IMR-90 (cell line): Measurements from ENCODE around the gene R3HDM2. TPM values are rescaled to one million over a fixed set of nuclear protein-coding genes. Genes with fewer than 3 reads are reported as not detected.

Experiments
- ATAC-seq: fragments of 200-7000 bp; cut with Tn5 transposase; 2 replicates; pipeline ENCODE4 v1.9.1; 2020; ENCODE audit warnings: low read depth, mild to moderate bottlenecking, moderate library complexity
- BruUV-seq: library from RNA; stranded (reverse); fragments of 400-500 nt; replicated peaks from 2 replicates; lab custom pipeline; 2021; lab: Mats Ljungman, UMichigan
- CTCF ChIA-PET: fragments of 300-600 bp; formaldehyde crosslinking; extraction: SDS; loops from one replicate; lab custom pipeline; 2021; ENCODE audit warnings: antibody characterized with exemption; lab: Yijun Ruan, JAX
- POLR2A ChIA-PET: fragments of 300-600 bp; sonication (Branson Sonifier 250); formaldehyde crosslinking; loops from one replicate; lab custom pipeline; 2022; ENCODE audit warnings: antibody characterized with exemption; ENCODE audit not compliant: unreplicated experiment; lab: Charles Lee
- DNase-seq: peaks from one replicate; pipeline ENCODE4 v3.0.0; 2013
- H2AFZ ChIP-seq: replicated peaks from 2 replicates; pipeline ENCODE3; 2013; ENCODE audit warnings: low read length, mild to moderate bottlenecking; ENCODE audit not compliant: poor library complexity
- H2AK5ac ChIP-seq: 2 replicates; pipeline ENCODE4 v1.6.1; 2013; ENCODE audit warnings: low read depth, low read length, inconsistent platforms
- H2AK9ac ChIP-seq: replicated peaks from 2 replicates; pipeline ENCODE3; 2013; ENCODE audit warnings: mild to moderate bottlenecking, low read depth, low read length, moderate library complexity; ENCODE audit not compliant: poor library complexity
- H2BK120ac ChIP-seq: 2 replicates; pipeline ENCODE4 v1.6.1; 2013; ENCODE audit warnings: low read depth, low read length, inconsistent platforms
- H2BK15ac ChIP-seq: 3 replicates; pipeline ENCODE4 v1.6.1; 2013; ENCODE audit warnings: low read depth, low read length, inconsistent platforms
- H2BK20ac ChIP-seq: 2 replicates; pipeline ENCODE4 v1.6.1; 2013; ENCODE audit warnings: low read depth, mild to moderate bottlenecking, inconsistent platforms, low read length, moderate library complexity
- H2BK5ac ChIP-seq: 2 replicates; pipeline ENCODE4 v1.6.1; 2013; ENCODE audit warnings: mild to moderate bottlenecking, low read depth, low read length, inconsistent platforms; ENCODE audit not compliant: poor library complexity, severe bottlenecking
- H3K14ac ChIP-seq: replicated peaks from 2 replicates; pipeline ENCODE4 v1.6.1; 2013; ENCODE audit warnings: low read depth, low read length, inconsistent platforms
- H3K18ac ChIP-seq: 2 replicates; pipeline ENCODE4 v1.6.1; 2013; ENCODE audit warnings: low read depth, low read length, control low read depth
- H3K23ac ChIP-seq: 2 replicates; pipeline ENCODE4 v1.6.1; 2013; ENCODE audit warnings: low read depth, low read length, inconsistent platforms
- H3K27ac ChIP-seq: 2 replicates; pipeline ENCODE4 v1.5.1; 2013; ENCODE audit warnings: mild to moderate bottlenecking, control low read depth, low read length; ENCODE audit not compliant: insufficient read depth
- H3K27me3 ChIP-seq: 2 replicates; pipeline ENCODE4 v1.6.1; 2013; ENCODE audit warnings: low read length; ENCODE audit not compliant: control insufficient read depth, insufficient read depth
- H3K36me3 ChIP-seq: 2 replicates; pipeline ENCODE4 v1.6.1; 2013; ENCODE audit warnings: low read length, mixed read lengths; ENCODE audit not compliant: control insufficient read depth, insufficient read depth
- H3K4ac ChIP-seq: 2 replicates; pipeline ENCODE4 v1.6.1; 2013; ENCODE audit warnings: low read depth, low read length, inconsistent platforms
- H3K4me1 ChIP-seq: 2 replicates; pipeline ENCODE4 v1.6.1; 2013; ENCODE audit warnings: low read length, mixed read lengths; ENCODE audit not compliant: control insufficient read depth, insufficient read depth
- H3K4me2 ChIP-seq: 2 replicates; pipeline ENCODE4 v1.6.1; 2013; ENCODE audit warnings: low read depth, mild to moderate bottlenecking, control low read depth, low read length, moderate library complexity
- H3K4me3 ChIP-seq: 2 replicates; pipeline ENCODE4 v1.5.1; 2013; ENCODE audit warnings: low read depth, mild to moderate bottlenecking, control low read depth, low read length, moderate library complexity; ENCODE audit not compliant: insufficient read depth
- H3K56ac ChIP-seq: 2 replicates; pipeline ENCODE4 v1.6.1; 2013; ENCODE audit warnings: low read length, inconsistent platforms; ENCODE audit not compliant: insufficient read depth; ENCODE audit errors: extremely low read depth
- H3K79me1 ChIP-seq, 2 experiments: 2 replicates each; pipeline ENCODE4 v1.6.1; 2013; ENCODE audit warnings: low read length in 2 of 2, inconsistent platforms in 1 of 2, low read depth in 1 of 2
- H3K9ac ChIP-seq: 2 replicates; pipeline ENCODE4 v1.6.1; 2013; ENCODE audit warnings: low read depth, low read length, control low read depth
- H3K9me1 ChIP-seq: 2 replicates; pipeline ENCODE4 v1.6.1; 2013; ENCODE audit warnings: low read length, inconsistent platforms; ENCODE audit not compliant: insufficient read depth
- H3K9me3 ChIP-seq: 2 replicates; pipeline ENCODE4 v1.6.1; 2013; ENCODE audit warnings: low read length; ENCODE audit not compliant: control insufficient read depth, insufficient read depth
- H4K20me1 ChIP-seq: 2 replicates; pipeline ENCODE4 v1.6.1; 2013; ENCODE audit warnings: low read length, inconsistent platforms; ENCODE audit not compliant: insufficient read depth
- H4K5ac ChIP-seq: 2 replicates; pipeline ENCODE4 v1.6.1; 2013; ENCODE audit warnings: mild to moderate bottlenecking, low read depth, low read length, control low read depth
- H4K8ac ChIP-seq, 2 experiments: 2 replicates each; pipeline ENCODE4 v1.6.1; 2013; ENCODE audit warnings: low read depth in 2 of 2, low read length in 2 of 2, control low read depth in 1 of 2, inconsistent platforms in 1 of 2
- H4K91ac ChIP-seq: 2 replicates; pipeline ENCODE4 v1.6.1; 2013; ENCODE audit warnings: low read depth, low read length, inconsistent platforms; ENCODE audit not compliant: insufficient read depth
- CHD1 ChIP-seq: IDR thresholded peaks from 2 replicates; pipeline ENCODE4 v1.6.1; 2012; ENCODE audit warnings: low read depth, low read length, improper control_type of control experiment
- FOS ChIP-seq: fragments of 150-350 bp; IDR thresholded peaks from 2 replicates; pipeline ENCODE4 v1.6.1; 2016; ENCODE audit warnings: low read depth, low read length
- MAFK ChIP-seq: IDR thresholded peaks from 2 replicates; pipeline ENCODE4 v1.6.1; 2012; ENCODE audit warnings: low read depth, low read length, improper control_type of control experiment
- MAZ ChIP-seq: IDR thresholded peaks from 2 replicates; pipeline ENCODE4 v1.6.1; 2012; ENCODE audit warnings: low read depth, mild to moderate bottlenecking, low read length, improper control_type of control experiment, moderate library complexity, borderline replicate concordance
- NFE2L2 ChIP-seq: fragments of 150-350 bp; IDR thresholded peaks from 2 replicates; pipeline ENCODE4 v1.6.1; 2016; ENCODE audit warnings: low read depth, mild to moderate bottlenecking, low read length
- RCOR1 ChIP-seq: IDR thresholded peaks from 2 replicates; pipeline ENCODE4 v1.6.1; 2012; ENCODE audit warnings: mild to moderate bottlenecking, low read length, improper control_type of control experiment; ENCODE audit not compliant: insufficient replicate concordance
- RFX5 ChIP-seq: IDR thresholded peaks from 2 replicates; pipeline ENCODE4 v1.8.0; 2012; ENCODE audit warnings: low read depth, mild to moderate bottlenecking, low read length, moderate library complexity
- WGBS, 2 experiments: methylation state at CpG; one replicate each; pipeline versions ENCODE4 v1.1.5 to v1.1.7; 2013; ENCODE audit warnings: missing lambda C conversion rate in 2 of 2; ENCODE audit not compliant: insufficient read length in 1 of 2; ENCODE audit errors: extremely low coverage in 2 of 2; 5-methylcytosine and 5-hydroxymethylcytosine counted together
- dilution Hi-C: fragments of 300-500 bp; cut with HindIII; formaldehyde crosslinking; loops from one replicate; pipeline ENCODE4 v1.14.3; 2018; ENCODE audit warnings: low sequenced_read_pairs; ENCODE audit not compliant: unreplicated experiment
- in situ Hi-C: fragments of 300-500 bp; cut with MboI; formaldehyde crosslinking; loops from 3 replicates; pipeline ENCODE4 v1.14.3; 2019; ENCODE audit warnings: low sequenced_read_pairs, inconsistent platforms, mixed read lengths
- intact Hi-C: fragments of 100-400 bp; cut with micrococcal nuclease; formaldehyde crosslinking; loops from 2 replicates; pipeline ENCODE4 v1.10.0; 2022
- polyA plus RNA-seq, 3 experiments: library from polyadenylated mRNA; depleted of rRNA; stranded (reverse); fragments of >200 nt; gene quantifications; 2 replicates each; pipeline ENCODE4 v1.2.3, GENCODE V29; 2012; ENCODE audit warnings: low replicate concordance in 1 of 3
- total RNA-seq: library from RNA; depleted of rRNA; stranded (reverse); fragments of >200 nt; gene quantifications from 2 replicates; pipeline ENCODE4 v1.2.3, GENCODE V29; 2012

Gene R3HDM2
- total and polyA plus RNA-seq, 2 of the 4 experiments (the other 2 are of a cell fraction): 7.5 to 28.4 TPM

DNA sequence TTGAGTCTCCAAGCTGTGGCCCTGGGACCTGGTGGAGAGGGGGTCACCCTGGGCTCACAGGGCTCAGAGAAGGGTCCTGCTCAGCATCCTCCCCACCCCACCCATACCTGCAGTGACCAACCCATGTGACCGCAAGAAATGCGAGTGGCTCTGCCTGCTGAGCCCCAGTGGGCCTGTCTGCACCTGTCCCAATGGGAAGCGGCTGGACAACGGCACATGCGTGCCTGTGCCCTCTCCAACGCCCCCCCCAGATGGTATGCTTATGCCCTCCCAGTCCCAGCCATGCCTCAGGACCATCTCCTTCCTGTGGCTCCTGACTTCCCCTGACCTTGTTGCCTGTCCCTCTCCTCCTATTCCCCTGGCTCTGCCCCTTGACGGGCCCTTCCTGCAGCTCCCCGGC is 220.9 kb downstream of the R3HDM2 start:
- dilution Hi-C loops: no loop called here
- CTCF ChIA-PET: no interaction called here

More for the DNA sequence above, 220.9 kb downstream of the R3HDM2 start:
- Histone ChIP-seq H2BK20ac (no peak overlapping the region), H3K9ac (no peak overlapping the region), H3K9me1 (no peaks in the 10 kb centered on the region), H3K27ac (no peak overlapping the region), H2AFZ (peak overlapping the region; percentile 11), H3K23ac (no peak overlapping the region), H3K56ac (no peak overlapping the region), H3K4me1 (peaks cover 2% of the 10 kb centered on the region; the same call in 1 of the 2 replicates), H2BK120ac (no peak overlapping the region), H2BK15ac (no peak overlapping the region), H4K8ac (no peak overlapping the region), H3K18ac (no peak overlapping the region), H4K5ac (no peak overlapping the region), H3K4me3 (no peak overlapping the region), H3K27me3 (peaks cover 4% of the 10 kb centered on the region; the same call in 1 of the 2 replicates), H3K9me3 (no peaks in the 10 kb centered on the region), H4K91ac (no peak overlapping the region), H3K4me2 (no peak overlapping the region), H4K20me1 (peaks cover 44% of the 10 kb centered on the region), H3K14ac (no peak overlapping the region), H2AK9ac (no peak overlapping the region), H3K4ac (no peak overlapping the region), H3K36me3 (peaks cover 85% of the 10 kb centered on the region), H2AK5ac (no peak overlapping the region), H2BK5ac (no peak overlapping the region), H3K79me1 (peaks cover 0 to 11% of the 10 kb centered on the region in 2 experiments; a peak in 1 of 4 replicates)
- in situ Hi-C loops (no loop called here), intact Hi-C loops (no loop called here)
- 95% methylated on average over 8 of the region's 8 CpGs; no CpG with 5 or more reads in 1 of the 2 experiments for WGBS, 2 experiments
- BruUV-seq: no TSS peak
- ATAC-seq: no peak
- DNase-seq: no peak
- POLR2A ChIA-PET: no interaction called here
- TF ChIP-seq MAZ (no peak), NFE2L2 (no peak), RCOR1 (no peak), FOS (no peak), CHD1 (no peak), MAFK (no peak), RFX5 (no peak)
